Measurements from ENCODE around the gene SDK1.

DNA sequence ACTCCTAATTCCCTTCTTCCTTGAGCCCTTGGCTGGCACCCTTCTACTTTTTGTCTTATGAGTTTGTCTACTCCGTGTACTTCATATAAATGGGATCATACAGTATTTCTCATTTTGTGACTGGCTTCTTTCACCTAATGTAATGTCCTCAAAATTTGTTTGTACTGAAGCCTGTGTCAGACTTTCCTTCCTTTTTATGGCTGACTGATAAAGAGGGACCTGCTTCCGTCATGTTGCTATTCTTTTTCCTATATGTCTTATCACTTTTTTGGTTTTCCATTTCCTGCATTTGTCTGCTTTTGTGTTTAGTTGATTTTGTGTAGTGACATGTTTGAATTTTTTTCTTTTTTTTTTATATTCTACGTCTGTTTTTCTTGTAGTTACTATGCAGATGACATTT is 470.9 kb downstream of the SDK1 start:
- TF ChIP-seq, protein P1, sequence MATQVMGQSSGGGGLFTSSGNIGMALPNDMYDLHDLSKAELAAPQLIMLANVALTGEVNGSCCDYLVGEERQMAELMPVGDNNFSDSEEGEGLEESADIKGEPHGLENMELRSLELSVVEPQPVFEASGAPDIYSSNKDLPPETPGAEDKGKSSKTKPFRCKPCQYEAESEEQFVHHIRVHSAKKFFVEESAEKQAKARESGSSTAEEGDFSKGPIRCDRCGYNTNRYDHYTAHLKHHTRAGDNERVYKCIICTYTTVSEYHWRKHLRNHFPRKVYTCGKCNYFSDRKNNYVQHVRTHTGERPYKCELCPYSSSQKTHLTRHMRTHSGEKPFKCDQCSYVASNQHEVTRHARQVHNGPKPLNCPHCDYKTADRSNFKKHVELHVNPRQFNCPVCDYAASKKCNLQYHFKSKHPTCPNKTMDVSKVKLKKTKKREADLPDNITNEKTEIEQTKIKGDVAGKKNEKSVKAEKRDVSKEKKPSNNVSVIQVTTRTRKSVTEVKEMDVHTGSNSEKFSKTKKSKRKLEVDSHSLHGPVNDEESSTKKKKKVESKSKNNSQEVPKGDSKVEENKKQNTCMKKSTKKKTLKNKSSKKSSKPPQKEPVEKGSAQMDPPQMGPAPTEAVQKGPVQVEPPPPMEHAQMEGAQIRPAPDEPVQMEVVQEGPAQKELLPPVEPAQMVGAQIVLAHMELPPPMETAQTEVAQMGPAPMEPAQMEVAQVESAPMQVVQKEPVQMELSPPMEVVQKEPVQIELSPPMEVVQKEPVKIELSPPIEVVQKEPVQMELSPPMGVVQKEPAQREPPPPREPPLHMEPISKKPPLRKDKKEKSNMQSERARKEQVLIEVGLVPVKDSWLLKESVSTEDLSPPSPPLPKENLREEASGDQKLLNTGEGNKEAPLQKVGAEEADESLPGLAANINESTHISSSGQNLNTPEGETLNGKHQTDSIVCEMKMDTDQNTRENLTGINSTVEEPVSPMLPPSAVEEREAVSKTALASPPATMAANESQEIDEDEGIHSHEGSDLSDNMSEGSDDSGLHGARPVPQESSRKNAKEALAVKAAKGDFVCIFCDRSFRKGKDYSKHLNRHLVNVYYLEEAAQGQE (IDR thresholded peaks at IDR 0.05; ENCODE audit: unreplicated experiment), result no peak
- TF ChIP-seq, protein P2, sequence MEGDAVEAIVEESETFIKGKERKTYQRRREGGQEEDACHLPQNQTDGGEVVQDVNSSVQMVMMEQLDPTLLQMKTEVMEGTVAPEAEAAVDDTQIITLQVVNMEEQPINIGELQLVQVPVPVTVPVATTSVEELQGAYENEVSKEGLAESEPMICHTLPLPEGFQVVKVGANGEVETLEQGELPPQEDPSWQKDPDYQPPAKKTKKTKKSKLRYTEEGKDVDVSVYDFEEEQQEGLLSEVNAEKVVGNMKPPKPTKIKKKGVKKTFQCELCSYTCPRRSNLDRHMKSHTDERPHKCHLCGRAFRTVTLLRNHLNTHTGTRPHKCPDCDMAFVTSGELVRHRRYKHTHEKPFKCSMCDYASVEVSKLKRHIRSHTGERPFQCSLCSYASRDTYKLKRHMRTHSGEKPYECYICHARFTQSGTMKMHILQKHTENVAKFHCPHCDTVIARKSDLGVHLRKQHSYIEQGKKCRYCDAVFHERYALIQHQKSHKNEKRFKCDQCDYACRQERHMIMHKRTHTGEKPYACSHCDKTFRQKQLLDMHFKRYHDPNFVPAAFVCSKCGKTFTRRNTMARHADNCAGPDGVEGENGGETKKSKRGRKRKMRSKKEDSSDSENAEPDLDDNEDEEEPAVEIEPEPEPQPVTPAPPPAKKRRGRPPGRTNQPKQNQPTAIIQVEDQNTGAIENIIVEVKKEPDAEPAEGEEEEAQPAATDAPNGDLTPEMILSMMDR (conservative IDR thresholded peaks at IDR 0.05; ENCODE audit: low read depth in 2 of 2), result no peak
- no peak for TF ChIP-seq EZH2phosphoT487 (IDR thresholded peaks at IDR 0.05; ENCODE audit: unreplicated experiment)
- no peak for TF ChIP-seq CREB1 (CRISPR knock-in tag; IDR thresholded peaks at IDR 0.05; ENCODE audit: low read depth)
- TF ChIP-seq EZH2 (IDR thresholded peaks at IDR 0.05; ENCODE audit: low read depth, unreplicated experiment), result no peak
- TF ChIP-seq POLR2AphosphoS5 (IDR thresholded peaks at IDR 0.05; ENCODE audit: low read depth), result no peak
- no peak for TF ChIP-seq JUNB (IDR thresholded peaks at IDR 0.05; ENCODE audit: unreplicated experiment)
- no peak for TF ChIP-seq ZNF331 (CRISPR knock-in tag; IDR thresholded peaks at IDR 0.05; ENCODE audit: low read depth)
- TF ChIP-seq, protein P3, sequence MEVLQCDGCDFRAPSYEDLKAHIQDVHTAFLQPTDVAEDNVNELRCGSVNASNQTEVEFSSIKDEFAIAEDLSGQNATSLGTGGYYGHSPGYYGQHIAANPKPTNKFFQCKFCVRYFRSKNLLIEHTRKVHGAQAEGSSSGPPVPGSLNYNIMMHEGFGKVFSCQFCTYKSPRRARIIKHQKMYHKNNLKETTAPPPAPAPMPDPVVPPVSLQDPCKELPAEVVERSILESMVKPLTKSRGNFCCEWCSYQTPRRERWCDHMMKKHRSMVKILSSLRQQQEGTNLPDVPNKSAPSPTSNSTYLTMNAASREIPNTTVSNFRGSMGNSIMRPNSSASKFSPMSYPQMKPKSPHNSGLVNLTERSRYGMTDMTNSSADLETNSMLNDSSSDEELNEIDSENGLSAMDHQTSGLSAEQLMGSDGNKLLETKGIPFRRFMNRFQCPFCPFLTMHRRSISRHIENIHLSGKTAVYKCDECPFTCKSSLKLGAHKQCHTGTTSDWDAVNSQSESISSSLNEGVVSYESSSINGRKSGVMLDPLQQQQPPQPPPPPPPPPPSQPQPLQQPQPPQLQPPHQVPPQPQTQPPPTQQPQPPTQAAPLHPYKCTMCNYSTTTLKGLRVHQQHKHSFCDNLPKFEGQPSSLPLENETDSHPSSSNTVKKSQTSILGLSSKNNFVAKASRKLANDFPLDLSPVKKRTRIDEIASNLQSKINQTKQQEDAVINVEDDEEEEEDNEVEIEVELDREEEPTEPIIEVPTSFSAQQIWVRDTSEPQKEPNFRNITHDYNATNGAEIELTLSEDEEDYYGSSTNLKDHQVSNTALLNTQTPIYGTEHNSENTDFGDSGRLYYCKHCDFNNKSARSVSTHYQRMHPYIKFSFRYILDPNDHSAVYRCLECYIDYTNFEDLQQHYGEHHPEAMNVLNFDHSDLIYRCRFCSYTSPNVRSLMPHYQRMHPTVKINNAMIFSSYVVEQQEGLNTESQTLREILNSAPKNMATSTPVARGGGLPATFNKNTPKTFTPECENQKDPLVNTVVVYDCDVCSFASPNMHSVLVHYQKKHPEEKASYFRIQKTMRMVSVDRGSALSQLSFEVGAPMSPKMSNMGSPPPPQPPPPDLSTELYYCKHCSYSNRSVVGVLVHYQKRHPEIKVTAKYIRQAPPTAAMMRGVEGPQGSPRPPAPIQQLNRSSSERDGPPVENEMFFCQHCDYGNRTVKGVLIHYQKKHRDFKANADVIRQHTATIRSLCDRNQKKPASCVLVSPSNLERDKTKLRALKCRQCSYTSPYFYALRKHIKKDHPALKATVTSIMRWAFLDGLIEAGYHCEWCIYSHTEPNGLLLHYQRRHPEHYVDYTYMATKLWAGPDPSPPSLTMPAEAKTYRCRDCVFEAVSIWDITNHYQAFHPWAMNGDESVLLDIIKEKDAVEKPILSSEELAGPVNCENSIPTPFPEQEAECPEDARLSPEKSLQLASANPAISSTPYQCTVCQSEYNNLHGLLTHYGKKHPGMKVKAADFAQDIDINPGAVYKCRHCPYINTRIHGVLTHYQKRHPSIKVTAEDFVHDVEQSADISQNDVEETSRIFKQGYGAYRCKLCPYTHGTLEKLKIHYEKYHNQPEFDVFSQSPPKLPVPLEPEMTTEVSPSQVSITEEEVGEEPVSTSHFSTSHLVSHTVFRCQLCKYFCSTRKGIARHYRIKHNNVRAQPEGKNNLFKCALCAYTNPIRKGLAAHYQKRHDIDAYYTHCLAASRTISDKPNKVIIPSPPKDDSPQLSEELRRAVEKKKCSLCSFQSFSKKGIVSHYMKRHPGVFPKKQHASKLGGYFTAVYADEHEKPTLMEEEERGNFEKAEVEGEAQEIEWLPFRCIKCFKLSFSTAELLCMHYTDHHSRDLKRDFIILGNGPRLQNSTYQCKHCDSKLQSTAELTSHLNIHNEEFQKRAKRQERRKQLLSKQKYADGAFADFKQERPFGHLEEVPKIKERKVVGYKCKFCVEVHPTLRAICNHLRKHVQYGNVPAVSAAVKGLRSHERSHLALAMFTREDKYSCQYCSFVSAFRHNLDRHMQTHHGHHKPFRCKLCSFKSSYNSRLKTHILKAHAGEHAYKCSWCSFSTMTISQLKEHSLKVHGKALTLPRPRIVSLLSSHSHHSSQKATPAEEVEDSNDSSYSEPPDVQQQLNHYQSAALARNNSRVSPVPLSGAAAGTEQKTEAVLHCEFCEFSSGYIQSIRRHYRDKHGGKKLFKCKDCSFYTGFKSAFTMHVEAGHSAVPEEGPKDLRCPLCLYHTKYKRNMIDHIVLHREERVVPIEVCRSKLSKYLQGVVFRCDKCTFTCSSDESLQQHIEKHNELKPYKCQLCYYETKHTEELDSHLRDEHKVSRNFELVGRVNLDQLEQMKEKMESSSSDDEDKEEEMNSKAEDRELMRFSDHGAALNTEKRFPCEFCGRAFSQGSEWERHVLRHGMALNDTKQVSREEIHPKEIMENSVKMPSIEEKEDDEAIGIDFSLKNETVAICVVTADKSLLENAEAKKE (CRISPR knock-in tag; IDR thresholded peaks at IDR 0.05), result no peak

Data from GM23338 (cell line).